ENCODE measurements around the gene SFI1.

Gene SFI1

GRCh38 chr22:31603081-31603525 is 106.8 kb downstream of the SFI1 start:
- FAIRE-seq = no peak

GRCh38 chr22:31603574-31603973 is 107.2 kb downstream of the SFI1 start:
- no peak for FAIRE-seq

- FAIRE-seq = no peak
These were observed 107.9 kb downstream of the SFI1 start for GRCh38 chr22:31604137-31604705.

- no peak for FAIRE-seq
These were observed 108.7 kb downstream of the SFI1 start for GRCh38 chr22:31604746-31605705.

DNA sequence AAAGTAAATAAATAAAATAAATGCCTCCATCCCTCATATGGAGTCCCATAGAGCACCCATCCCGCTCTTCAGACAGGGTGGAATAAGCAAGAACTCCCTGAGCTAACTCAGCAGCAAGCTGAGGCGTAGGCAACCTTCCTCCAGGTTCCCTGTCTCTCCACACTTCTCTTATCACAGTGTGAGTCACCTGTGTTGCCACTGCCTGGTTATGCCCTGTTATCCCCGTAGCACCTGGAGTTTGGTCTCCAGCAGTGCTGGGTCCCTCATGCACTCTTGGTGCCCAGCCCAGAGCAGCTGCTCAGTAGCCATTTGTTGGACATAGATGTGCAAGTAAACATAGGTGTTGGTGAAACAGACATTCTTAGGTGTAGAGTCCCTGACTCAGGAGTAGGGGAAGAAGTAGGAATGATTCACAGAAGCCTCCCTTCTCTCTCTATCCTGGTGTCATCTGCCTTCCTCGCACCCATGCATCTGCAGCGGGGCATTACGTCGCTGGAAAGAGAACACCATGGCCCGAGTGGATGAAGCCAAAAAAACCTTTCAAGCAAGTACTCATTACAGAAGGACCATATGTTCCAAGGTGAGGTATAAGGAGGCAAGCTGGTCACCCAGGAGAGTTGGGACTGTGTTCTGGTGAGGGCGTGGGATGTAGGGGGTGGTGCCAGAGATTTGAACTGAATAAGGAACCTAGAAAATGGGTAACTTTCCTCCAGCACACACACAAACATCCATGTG is 109.7 kb downstream of the SFI1 start:
- FAIRE-seq = no peak

GRCh38 chr22:31607696-31608095 is 111.4 kb downstream of the SFI1 start:
- FAIRE-seq = no peak

GRCh38 chr22:31609716-31610115 is 113.4 kb downstream of the SFI1 start:
- FAIRE-seq = no peak

DNA sequence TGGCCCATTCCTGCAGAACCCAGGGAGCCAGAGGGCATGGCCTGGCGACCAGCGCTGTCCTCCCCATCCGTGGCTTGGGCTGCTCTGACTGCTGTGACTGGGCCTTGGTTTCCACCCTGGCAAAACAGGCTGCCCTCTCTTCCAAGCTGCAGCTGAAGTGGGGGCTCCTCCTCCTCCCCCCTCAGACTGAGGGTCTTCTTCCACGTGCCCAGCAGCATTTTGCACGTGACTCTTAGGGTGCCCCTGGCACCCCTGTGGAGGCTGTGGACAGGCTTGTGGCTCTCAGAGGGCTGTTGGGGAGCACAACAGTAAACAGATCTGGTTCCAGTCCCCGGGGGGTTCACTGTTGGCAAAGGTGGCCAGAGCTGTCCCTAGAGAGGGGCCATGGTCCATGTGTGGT is 114.3 kb downstream of the SFI1 start:
- no peak for FAIRE-seq

- FAIRE-seq = no peak
These were observed 114.9 kb downstream of the SFI1 start for GRCh38 chr22:31611061-31611760.

- FAIRE-seq = no peak
These were observed 116.6 kb downstream of the SFI1 start for GRCh38 chr22:31612891-31613285.

- FAIRE-seq = no peak
These were observed 117.1 kb downstream of the SFI1 start for GRCh38 chr22:31613286-31613903.

DNA sequence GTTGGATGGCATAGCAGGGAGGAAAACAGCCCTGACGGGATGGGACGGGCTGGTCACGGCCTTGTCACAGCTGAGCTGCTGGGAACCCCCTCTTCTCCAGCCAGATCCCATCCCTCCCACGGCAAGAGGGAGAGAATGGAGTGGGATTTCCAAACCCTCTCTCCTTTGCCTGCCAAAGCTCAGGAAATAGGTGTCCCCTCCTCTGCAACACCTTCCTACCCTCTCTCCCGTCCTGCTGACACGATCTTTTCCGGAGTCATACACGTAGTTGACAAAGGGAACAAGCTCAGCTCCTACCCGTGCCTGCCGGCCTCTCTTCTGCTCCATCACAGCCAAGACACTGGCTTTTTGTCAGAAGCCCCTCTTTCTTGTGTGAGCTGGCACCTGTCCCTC is 117.6 kb downstream of the SFI1 start:
- no peak for FAIRE-seq

GRCh38 chr22:31614781-31615490 is 118.6 kb downstream of the SFI1 start:
- FAIRE-seq = no peak

GRCh38 chr22:31615491-31615860 is 119.1 kb downstream of the SFI1 start:
- no peak for FAIRE-seq

DNA sequence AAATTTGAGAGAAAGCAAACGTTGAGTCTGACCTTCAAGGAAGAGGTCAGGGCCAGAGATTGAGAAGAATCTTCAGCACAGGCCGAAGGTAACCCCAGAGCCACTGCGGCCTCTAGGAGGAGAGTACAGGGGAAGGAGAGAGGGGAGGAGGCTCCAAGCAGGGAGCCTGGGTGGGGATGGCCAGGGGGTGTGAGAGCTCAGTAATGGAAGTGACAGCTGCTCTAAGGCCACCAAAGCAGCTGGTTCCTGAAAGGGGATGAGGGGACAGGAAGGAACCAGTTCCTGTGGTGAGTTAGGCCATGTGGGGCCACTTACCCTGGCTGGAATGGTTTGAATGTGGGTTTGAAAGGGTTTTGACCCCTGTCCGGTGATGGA is 119.6 kb downstream of the SFI1 start:
- FAIRE-seq = no peak

GRCh38 chr22:31616315-31616980 is 120.1 kb downstream of the SFI1 start:
- no peak for FAIRE-seq

GRCh38 chr22:31618057-31618456 is 121.7 kb downstream of the SFI1 start:
- FAIRE-seq = no peak

GRCh38 chr22:31618471-31619176 is 122.3 kb downstream of the SFI1 start:
- no peak for FAIRE-seq

GRCh38 chr22:31619611-31620300 is 123.4 kb downstream of the SFI1 start:
- no peak for FAIRE-seq
